ENCODE data around the gene RIMS1. TPM values are rescaled to one million over a fixed set of nuclear protein-coding genes. Genes with fewer than 3 reads are reported as not detected.

The RIMS1 gene
- total RNA-seq, 1 donor from 2014 or later = 2.2 TPM

DNA sequence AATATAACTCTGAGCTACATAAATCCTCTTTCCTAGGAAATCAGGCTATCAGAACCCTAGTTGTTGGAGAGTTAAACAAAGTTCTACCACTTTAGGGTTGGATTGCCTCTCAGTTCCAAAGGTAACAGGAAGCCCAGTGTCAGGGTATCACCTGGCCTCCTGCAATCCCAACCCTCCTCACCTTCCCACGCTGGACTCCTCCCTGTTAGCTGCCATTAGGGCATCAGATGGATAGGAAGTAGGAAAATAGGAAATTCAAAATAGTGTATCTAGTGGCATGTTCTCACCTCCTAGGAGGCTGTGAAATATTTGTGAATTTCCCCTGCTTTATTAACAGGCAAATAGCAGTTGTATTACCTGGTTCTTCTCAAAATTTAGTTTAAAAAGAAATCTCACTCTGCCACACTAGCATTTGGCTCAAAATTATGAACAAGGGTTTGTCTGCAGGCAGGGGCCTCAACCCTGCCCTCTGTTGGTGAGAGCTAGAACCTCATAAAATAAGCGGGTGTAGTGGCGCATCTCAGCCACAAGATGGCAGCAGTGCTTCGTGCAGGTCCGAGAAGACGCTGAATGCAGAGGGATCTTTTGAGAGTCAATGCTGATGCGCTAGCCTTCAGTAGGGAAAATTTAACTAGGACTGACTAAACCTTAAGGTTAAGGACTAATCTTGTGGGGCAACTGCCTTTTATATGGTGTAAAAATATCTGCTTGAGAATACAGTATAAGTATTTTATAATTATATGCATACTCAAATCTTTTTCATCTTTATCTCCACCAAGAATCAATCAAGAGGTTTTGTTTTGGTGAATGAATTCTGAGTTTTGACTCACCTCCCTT is 525.7 kb downstream of the RIMS1 start:
- Mint-ChIP-seq H3K4me1 (ENCODE audit: low read depth, unreplicated experiment) (peaks cover 4% of the 10 kb centered on the region), H3K27me3 (ENCODE audit: low read depth, unreplicated experiment) (peaks cover 9% of the 10 kb centered on the region), H3K27ac (ENCODE audit: unreplicated experiment) (no peak overlapping the region), H3K9me3 (ENCODE audit: unreplicated experiment) (no peaks in the 10 kb centered on the region), H3K36me3 (ENCODE audit: low read depth, unreplicated experiment) (no peaks in the 10 kb centered on the region), H3K4me3 (ENCODE audit: unreplicated experiment) (no peak overlapping the region)
- no peaks in the 10 kb centered on the region for H3K27me3 ChIP-seq (ENCODE audit: insufficient read depth, low read length)
- H3K9me3 ChIP-seq (ENCODE audit: insufficient read depth, low read depth, low read length) = no peaks in the 10 kb centered on the region
- H3K9ac ChIP-seq (ENCODE audit: low read length) = no peak overlapping the region
- H3K4me3 ChIP-seq (ENCODE audit: insufficient read depth, low read depth, low read length) = no peak overlapping the region
- H3K36me3 ChIP-seq (ENCODE audit: insufficient read depth, low read length) = no peaks in the 10 kb centered on the region
- TF ChIP-seq, protein P1, sequence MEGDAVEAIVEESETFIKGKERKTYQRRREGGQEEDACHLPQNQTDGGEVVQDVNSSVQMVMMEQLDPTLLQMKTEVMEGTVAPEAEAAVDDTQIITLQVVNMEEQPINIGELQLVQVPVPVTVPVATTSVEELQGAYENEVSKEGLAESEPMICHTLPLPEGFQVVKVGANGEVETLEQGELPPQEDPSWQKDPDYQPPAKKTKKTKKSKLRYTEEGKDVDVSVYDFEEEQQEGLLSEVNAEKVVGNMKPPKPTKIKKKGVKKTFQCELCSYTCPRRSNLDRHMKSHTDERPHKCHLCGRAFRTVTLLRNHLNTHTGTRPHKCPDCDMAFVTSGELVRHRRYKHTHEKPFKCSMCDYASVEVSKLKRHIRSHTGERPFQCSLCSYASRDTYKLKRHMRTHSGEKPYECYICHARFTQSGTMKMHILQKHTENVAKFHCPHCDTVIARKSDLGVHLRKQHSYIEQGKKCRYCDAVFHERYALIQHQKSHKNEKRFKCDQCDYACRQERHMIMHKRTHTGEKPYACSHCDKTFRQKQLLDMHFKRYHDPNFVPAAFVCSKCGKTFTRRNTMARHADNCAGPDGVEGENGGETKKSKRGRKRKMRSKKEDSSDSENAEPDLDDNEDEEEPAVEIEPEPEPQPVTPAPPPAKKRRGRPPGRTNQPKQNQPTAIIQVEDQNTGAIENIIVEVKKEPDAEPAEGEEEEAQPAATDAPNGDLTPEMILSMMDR (IDR thresholded peaks at IDR 0.05; ENCODE audit: insufficient read depth, low read depth, low read length) = peak; percentile 100
- TF ChIP-seq EZH2 (IDR thresholded peaks at IDR 0.05; ENCODE audit: insufficient read depth, low read length) = no peak
- H3K4me1 ChIP-seq (ENCODE audit: insufficient read depth, low read length) = no peaks in the 10 kb centered on the region
- H3K4me2 ChIP-seq (ENCODE audit: low read length) = no peak overlapping the region
- peak overlapping the region; percentile 28 for H2AFZ ChIP-seq (ENCODE audit: low read depth, low read length)
- DNase-seq (ENCODE audit: low read depth) (peak; percentile 48), FAIRE-seq (no peak)
- no peaks in the 10 kb centered on the region for H4K20me1 ChIP-seq (ENCODE audit: insufficient read depth, low read length)
- no peak overlapping the region for H3K27ac ChIP-seq (ENCODE audit: low read depth, low read length)
- no peaks in the 10 kb centered on the region for H3K79me2 ChIP-seq (ENCODE audit: insufficient read depth, low read length)

DNA sequence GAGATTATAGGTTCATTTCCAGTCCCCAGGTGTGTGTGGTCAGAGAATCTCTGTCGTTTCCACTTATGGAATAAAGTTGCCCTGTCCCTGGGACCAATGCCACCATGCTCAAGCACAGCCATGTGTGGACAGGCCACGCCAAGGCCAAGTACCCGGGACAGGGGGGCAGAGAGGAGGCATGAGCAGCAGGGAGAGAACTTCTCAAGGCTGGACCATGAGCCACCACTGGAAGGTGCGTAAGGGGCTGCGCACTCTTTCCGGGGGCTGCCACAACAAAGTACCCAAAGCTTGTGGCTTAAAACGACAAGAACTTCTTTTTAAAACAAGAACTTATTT is 526.3 kb downstream of the RIMS1 start:
- no peak for DNase-seq (ENCODE audit: low read depth)
- no peaks in the 10 kb centered on the region for H3K4me1 ChIP-seq (ENCODE audit: insufficient read depth, low read length)
- H3K36me3 ChIP-seq (ENCODE audit: insufficient read depth, low read length) = no peaks in the 10 kb centered on the region
- H4K20me1 ChIP-seq (ENCODE audit: insufficient read depth, low read length) = no peaks in the 10 kb centered on the region
- no peak overlapping the region for H3K9ac ChIP-seq (ENCODE audit: low read length)
- Mint-ChIP-seq H3K4me3 (ENCODE audit: unreplicated experiment) (no peak overlapping the region), H3K27me3 (ENCODE audit: low read depth, unreplicated experiment) (peaks cover 9% of the 10 kb centered on the region), H3K27ac (ENCODE audit: unreplicated experiment) (no peak overlapping the region), H3K4me1 (ENCODE audit: low read depth, unreplicated experiment) (peaks cover 4% of the 10 kb centered on the region), H3K9me3 (ENCODE audit: unreplicated experiment) (no peaks in the 10 kb centered on the region), H3K36me3 (ENCODE audit: low read depth, unreplicated experiment) (no peaks in the 10 kb centered on the region)
- H3K27me3 ChIP-seq (ENCODE audit: insufficient read depth, low read length) = no peaks in the 10 kb centered on the region
- no peak for TF ChIP-seq EZH2 (IDR thresholded peaks at IDR 0.05; ENCODE audit: insufficient read depth, low read length)
- TF ChIP-seq, protein P1 (IDR thresholded peaks at IDR 0.05; ENCODE audit: insufficient read depth, low read depth, low read length) = no peak
- peak overlapping the region; percentile 28 for H2AFZ ChIP-seq (ENCODE audit: low read depth, low read length)
- H3K4me3 ChIP-seq (ENCODE audit: insufficient read depth, low read depth, low read length) = no peak overlapping the region
- no peak for FAIRE-seq
- H3K79me2 ChIP-seq (ENCODE audit: insufficient read depth, low read length) = no peaks in the 10 kb centered on the region
- no peak overlapping the region for H3K27ac ChIP-seq (ENCODE audit: low read depth, low read length)
- H3K9me3 ChIP-seq (ENCODE audit: insufficient read depth, low read depth, low read length) = no peaks in the 10 kb centered on the region
- H3K4me2 ChIP-seq (ENCODE audit: low read length) = no peak overlapping the region

DNA sequence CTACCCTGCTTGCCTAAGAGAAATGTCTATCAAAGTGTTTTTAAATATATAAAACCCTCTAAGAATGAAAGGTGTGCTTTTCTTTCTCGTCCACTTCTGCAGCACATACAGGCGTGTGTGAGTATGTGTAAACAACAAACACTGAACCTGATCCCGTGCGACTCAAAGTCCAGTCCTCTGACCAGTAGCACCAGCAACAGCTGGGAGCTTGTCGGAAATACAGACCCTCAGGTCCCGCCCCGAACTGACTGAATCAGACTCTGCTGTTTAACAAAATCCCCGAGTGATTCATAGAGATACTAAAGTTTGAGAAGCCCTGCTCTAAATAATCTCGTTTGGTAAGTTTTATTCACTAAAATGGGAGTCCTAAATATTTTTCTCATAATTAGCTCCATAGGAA is 527.5 kb downstream of the RIMS1 start:
- H3K79me2 ChIP-seq (ENCODE audit: insufficient read depth, low read length) = no peaks in the 10 kb centered on the region
- peaks cover 4% of the 10 kb centered on the region for H3K4me1 ChIP-seq (ENCODE audit: insufficient read depth, low read length)
- no peaks in the 10 kb centered on the region for H3K9me3 ChIP-seq (ENCODE audit: insufficient read depth, low read depth, low read length)
- H3K4me3 ChIP-seq (ENCODE audit: insufficient read depth, low read depth, low read length) = no peak overlapping the region
- no peak overlapping the region for H3K4me2 ChIP-seq (ENCODE audit: low read length)
- H3K27me3 ChIP-seq (ENCODE audit: insufficient read depth, low read length) = no peaks in the 10 kb centered on the region
- Mint-ChIP-seq H3K4me3 (ENCODE audit: unreplicated experiment) (no peak overlapping the region), H3K36me3 (ENCODE audit: low read depth, unreplicated experiment) (no peaks in the 10 kb centered on the region), H3K27me3 (ENCODE audit: low read depth, unreplicated experiment) (peaks cover 9% of the 10 kb centered on the region), H3K9me3 (ENCODE audit: unreplicated experiment) (no peaks in the 10 kb centered on the region), H3K27ac (ENCODE audit: unreplicated experiment) (no peak overlapping the region), H3K4me1 (ENCODE audit: low read depth, unreplicated experiment) (peaks cover 10% of the 10 kb centered on the region)
- H3K9ac ChIP-seq (ENCODE audit: low read length) = no peak overlapping the region
- H2AFZ ChIP-seq (ENCODE audit: low read depth, low read length) = no peak overlapping the region
- DNase-seq (ENCODE audit: low read depth) (peak; percentile 29), FAIRE-seq (no peak)
- H3K27ac ChIP-seq (ENCODE audit: low read depth, low read length) = no peak overlapping the region
- H4K20me1 ChIP-seq (ENCODE audit: insufficient read depth, low read length) = no peaks in the 10 kb centered on the region
- TF ChIP-seq, protein P1 (IDR thresholded peaks at IDR 0.05; ENCODE audit: insufficient read depth, low read depth, low read length) = no peak
- no peaks in the 10 kb centered on the region for H3K36me3 ChIP-seq (ENCODE audit: insufficient read depth, low read length)

Data from astrocyte (in vitro differentiated cells and primary cell).